GM19467 (cell line): ENCODE measurements around the gene MALSU1.

Experiments used
- ATAC-seq: cut with Tn5 transposase; IDR thresholded peaks from one replicate; pipeline ENCODE4 v1.9.1; 2021; ENCODE audit warnings: mild to moderate bottlenecking, moderate library complexity; ENCODE audit not compliant: unreplicated experiment

The MALSU1 gene

GRCh38 chr7:23358152-23358674 lies 59.1 kb downstream of the MALSU1 start:
- ATAC-seq = no peak
